Cardiac muscle cell (in vitro differentiated cells and primary cell): Measurements from ENCODE around the gene NINJ2. TPM values are rescaled to one million over a fixed set of nuclear protein-coding genes. Genes with fewer than 3 reads are reported as not detected.
"Not testable (repeated sequence)": the region's sequence is repeated elsewhere in the genome, so short reads cannot be mapped to it uniquely, and the experiment has no call there.

Experiments used
- DNase-seq, 2 donors: peaks; one replicate each; pipeline versions ENCODE4 v3.0.0 to v3.0.0-alpha.2; 2010 to 2017; ENCODE audit warnings: low read depth in 1 of 2, low spot score in 1 of 2
- H3K27ac ChIP-seq: fragments of 200-600 bp; sonication (generic); 2 replicates; pipeline ENCODE4 v1.5.1; 2016
- H3K27me3 ChIP-seq: fragments of 200-600 bp; sonication (generic); 2 replicates; pipeline ENCODE4 v1.6.0; 2016; ENCODE audit warnings: control low read depth
- H3K36me3 ChIP-seq: fragments of 200-600 bp; sonication (generic); 2 replicates; pipeline ENCODE4 v1.5.1; 2016; ENCODE audit warnings: control low read depth
- H3K4me1 ChIP-seq: fragments of 200-600 bp; sonication (generic); 2 replicates; pipeline ENCODE4 v1.8.1; 2017; ENCODE audit warnings: low read depth, mild to moderate bottlenecking, mixed run types
- H3K4me3 ChIP-seq: fragments of 200-600 bp; sonication (generic); 2 replicates; pipeline ENCODE4 v1.5.1; 2016; ENCODE audit warnings: mild to moderate bottlenecking
- H3K9me3 ChIP-seq: fragments of 200-600 bp; sonication (generic); 2 replicates; pipeline ENCODE4 v1.5.1; 2017; ENCODE audit warnings: low read depth, mild to moderate bottlenecking, control low read depth
- polyA plus RNA-seq: library from polyadenylated mRNA; unstranded; fragments of >200 nt; fragmentation: Nextera tagmentation; extraction: Ambion mirVana; gene quantifications from 2 replicates; pipeline ENCODE4 v1.2.1, GENCODE V29; 2016
- total RNA-seq: library from RNA; depleted of rRNA; stranded (reverse); fragments of >200 nt; gene quantifications from 2 replicates; pipeline ENCODE4 v1.2.3, GENCODE V29; 2016
- TF ChIP-seq, protein P1 (sequence below): IDR thresholded peaks from 2 replicates; pipeline ENCODE4 v1.5.1; 2012; ENCODE audit warnings: low read depth, mild to moderate bottlenecking, low read length

Gene NINJ2
- total and polyA plus RNA-seq, 2 experiments from 2014 or later, result 2.3 TPM; not detected in 1

DNA sequence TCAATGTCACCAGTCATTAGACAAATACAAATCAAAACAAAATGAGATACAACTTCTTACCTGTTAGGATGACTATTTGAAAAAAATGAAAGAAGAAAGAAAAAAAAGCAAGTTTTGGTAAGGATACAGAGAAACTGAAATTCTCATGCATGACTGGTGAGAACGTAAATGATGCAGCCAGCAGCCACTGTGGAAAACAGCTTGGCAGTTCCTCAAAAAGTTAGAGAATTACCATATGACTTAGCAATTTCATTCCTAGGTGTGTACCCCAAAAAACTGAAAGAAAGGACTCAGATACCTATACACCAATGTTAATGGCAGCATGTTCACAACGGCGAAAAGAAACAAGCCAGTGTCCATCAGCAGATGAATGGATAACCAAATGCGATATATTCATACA is 26.6 kb downstream of the NINJ2 start:
- Histone ChIP-seq H3K27me3 (no peaks in the 10 kb centered on the region), H3K36me3 (no peaks in the 10 kb centered on the region), H3K4me3 (no peak overlapping the region), H3K27ac (no peak overlapping the region), H3K4me1 (peaks cover 7% of the 10 kb centered on the region), H3K9me3 (no peaks in the 10 kb centered on the region)
- DNase-seq, result no peak
- TF ChIP-seq, protein P1, sequence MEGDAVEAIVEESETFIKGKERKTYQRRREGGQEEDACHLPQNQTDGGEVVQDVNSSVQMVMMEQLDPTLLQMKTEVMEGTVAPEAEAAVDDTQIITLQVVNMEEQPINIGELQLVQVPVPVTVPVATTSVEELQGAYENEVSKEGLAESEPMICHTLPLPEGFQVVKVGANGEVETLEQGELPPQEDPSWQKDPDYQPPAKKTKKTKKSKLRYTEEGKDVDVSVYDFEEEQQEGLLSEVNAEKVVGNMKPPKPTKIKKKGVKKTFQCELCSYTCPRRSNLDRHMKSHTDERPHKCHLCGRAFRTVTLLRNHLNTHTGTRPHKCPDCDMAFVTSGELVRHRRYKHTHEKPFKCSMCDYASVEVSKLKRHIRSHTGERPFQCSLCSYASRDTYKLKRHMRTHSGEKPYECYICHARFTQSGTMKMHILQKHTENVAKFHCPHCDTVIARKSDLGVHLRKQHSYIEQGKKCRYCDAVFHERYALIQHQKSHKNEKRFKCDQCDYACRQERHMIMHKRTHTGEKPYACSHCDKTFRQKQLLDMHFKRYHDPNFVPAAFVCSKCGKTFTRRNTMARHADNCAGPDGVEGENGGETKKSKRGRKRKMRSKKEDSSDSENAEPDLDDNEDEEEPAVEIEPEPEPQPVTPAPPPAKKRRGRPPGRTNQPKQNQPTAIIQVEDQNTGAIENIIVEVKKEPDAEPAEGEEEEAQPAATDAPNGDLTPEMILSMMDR, result no peak

- Histone ChIP-seq H3K27ac (no peak overlapping the region), H3K36me3 (no peaks in the 10 kb centered on the region), H3K4me1 (peaks cover 9% of the 10 kb centered on the region), H3K27me3 (no peaks in the 10 kb centered on the region), H3K4me3 (no peak overlapping the region), H3K9me3 (no peaks in the 10 kb centered on the region)
- TF ChIP-seq, protein P1, result no peak
- DNase-seq, result no peak
Observed at GRCh38 chr12:633731-634130, 29.5 kb downstream of the NINJ2 start.

- Histone ChIP-seq H3K4me1 (peaks cover 9% of the 10 kb centered on the region), H3K27me3 (no peaks in the 10 kb centered on the region), H3K4me3 (no peak overlapping the region), H3K27ac (peak overlapping the region; percentile 59), H3K9me3 (no peaks in the 10 kb centered on the region), H3K36me3 (no peaks in the 10 kb centered on the region)
- peak; percentile 30 to 80 for DNase-seq
- TF ChIP-seq, protein P1, result no peak
Observed at GRCh38 chr12:632102-632696, 31.0 kb downstream of the NINJ2 start.

- DNase-seq, result no peak
- H3K4me3 ChIP-seq, result no peak overlapping the region
- H3K36me3 ChIP-seq, result no peaks in the 10 kb centered on the region
- peaks cover 9% of the 10 kb centered on the region for H3K4me1 ChIP-seq
- H3K27ac ChIP-seq, result no peak overlapping the region
- TF ChIP-seq, protein P1, result no peak
- no peaks in the 10 kb centered on the region for H3K9me3 ChIP-seq
- H3K27me3 ChIP-seq, result no peaks in the 10 kb centered on the region
Observed at GRCh38 chr12:630656-631632, 32.3 kb downstream of the NINJ2 start.

- not testable (repeated sequence) for H3K36me3 ChIP-seq, H3K4me1 ChIP-seq, H3K27ac ChIP-seq
Observed at GRCh38 chr12:628742-629078, 34.5 kb downstream of the NINJ2 start.

More at GRCh38 chr12:628742-629078, 34.5 kb downstream of the NINJ2 start:
- H3K27me3 ChIP-seq, DNase-seq, H3K9me3 ChIP-seq, H3K4me3 ChIP-seq: not testable (repeated sequence)
